WI38 (cell line): ENCODE measurements around the gene NDUFB1.

ENCODE experiments used
- H3K4me3 ChIP-seq: 2 replicates; pipeline ENCODE4 v1.5.1; 2011; ENCODE audit warnings: low read depth, mild to moderate bottlenecking, control low read depth, low read length
- TF ChIP-seq, protein P1 (sequence below): IDR thresholded peaks from 2 replicates; pipeline ENCODE4 v1.5.1; 2012; ENCODE audit warnings: low read depth, mild to moderate bottlenecking, control low read depth, low read length

The NDUFB1 gene

GRCh38 chr14:92099802-92100201 lies 21.7 kb downstream of the NDUFB1 start:
- no peak overlapping the region for H3K4me3 ChIP-seq
- TF ChIP-seq, protein P1, sequence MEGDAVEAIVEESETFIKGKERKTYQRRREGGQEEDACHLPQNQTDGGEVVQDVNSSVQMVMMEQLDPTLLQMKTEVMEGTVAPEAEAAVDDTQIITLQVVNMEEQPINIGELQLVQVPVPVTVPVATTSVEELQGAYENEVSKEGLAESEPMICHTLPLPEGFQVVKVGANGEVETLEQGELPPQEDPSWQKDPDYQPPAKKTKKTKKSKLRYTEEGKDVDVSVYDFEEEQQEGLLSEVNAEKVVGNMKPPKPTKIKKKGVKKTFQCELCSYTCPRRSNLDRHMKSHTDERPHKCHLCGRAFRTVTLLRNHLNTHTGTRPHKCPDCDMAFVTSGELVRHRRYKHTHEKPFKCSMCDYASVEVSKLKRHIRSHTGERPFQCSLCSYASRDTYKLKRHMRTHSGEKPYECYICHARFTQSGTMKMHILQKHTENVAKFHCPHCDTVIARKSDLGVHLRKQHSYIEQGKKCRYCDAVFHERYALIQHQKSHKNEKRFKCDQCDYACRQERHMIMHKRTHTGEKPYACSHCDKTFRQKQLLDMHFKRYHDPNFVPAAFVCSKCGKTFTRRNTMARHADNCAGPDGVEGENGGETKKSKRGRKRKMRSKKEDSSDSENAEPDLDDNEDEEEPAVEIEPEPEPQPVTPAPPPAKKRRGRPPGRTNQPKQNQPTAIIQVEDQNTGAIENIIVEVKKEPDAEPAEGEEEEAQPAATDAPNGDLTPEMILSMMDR: no peak

- TF ChIP-seq, protein P1: no peak
- no peak overlapping the region for H3K4me3 ChIP-seq
These were observed 28.2 kb downstream of the NDUFB1 start for GRCh38 chr14:92093320-92093719.

GRCh38 chr14:92088494-92088893 lies 33.0 kb downstream of the NDUFB1 start:
- no peak overlapping the region for H3K4me3 ChIP-seq
- TF ChIP-seq, protein P1: no peak

- no peak overlapping the region for H3K4me3 ChIP-seq
- TF ChIP-seq, protein P1: no peak
These were observed 47.0 kb downstream of the NDUFB1 start for GRCh38 chr14:92074555-92074954.
